Heart left ventricle (tissue), 16 donors: Measurements from ENCODE around the gene SAMD4B. TPM values are rescaled to one million over a fixed set of nuclear protein-coding genes. Genes with fewer than 3 reads are reported as not detected.
"Not testable (repeated sequence)": the region's sequence is repeated elsewhere in the genome, so short reads cannot be mapped to it uniquely, and the experiment has no call there.

Experiments used
- ATAC-seq, 4 donors: fragments of 200-7000 bp; cut with Tn5 transposase; one replicate each; pipeline ENCODE4 v1.9.1; 2020 to 2022; ENCODE audit warnings: moderate library complexity in 4 of 4, mild to moderate bottlenecking in 3 of 4, moderate number of reproducible peaks in 1 of 4
- DNase-seq, 5 donors: peaks; one replicate each; pipeline ENCODE4 v3.0.0-alpha.2; 2020
- H3K27ac ChIP-seq, 12 donors: fragments of 200-600 bp; sonication (generic) in 4 of 12; one replicate each; pipeline versions ENCODE4 v1.5.0 to v1.8.0; 2016 to 2022; ENCODE audit warnings: mild to moderate bottlenecking in 2 of 12
- H3K27me3 ChIP-seq, 9 donors: fragments of 200-600 bp; sonication (generic) in 2 of 9; one replicate each; pipeline versions ENCODE4 v1.5.1 to v1.8.0; 2016 to 2022; ENCODE audit warnings: mild to moderate bottlenecking in 3 of 9
- H3K36me3 ChIP-seq, 9 donors: fragments of 200-600 bp; sonication (generic) in 2 of 9; one replicate each; pipeline versions ENCODE4 v1.5.0 to v1.8.0; 2018 to 2022; ENCODE audit warnings: mild to moderate bottlenecking in 2 of 9
- H3K4me1 ChIP-seq, 12 donors: fragments of 200-600 bp; sonication (generic) in 4 of 12; one replicate each; pipeline versions ENCODE4 v1.5.0 to v1.8.0; 2016 to 2022; ENCODE audit warnings: mild to moderate bottlenecking in 3 of 12
- H3K4me3 ChIP-seq, 12 donors: fragments of 200-600 bp; sonication (generic) in 4 of 12; one replicate each; pipeline versions ENCODE4 v1.5.0 to v1.8.0; 2017 to 2022; ENCODE audit warnings: mild to moderate bottlenecking in 9 of 12, moderate library complexity in 4 of 12
- H3K9me3 ChIP-seq, 12 donors: fragments of 200-600 bp; sonication (generic) in 4 of 12; one replicate each; pipeline versions ENCODE4 v1.5.0 to v1.8.0; 2016 to 2022; ENCODE audit warnings: mild to moderate bottlenecking in 1 of 12
- CTCF ChIP-seq, 12 donors: fragments of 200-600 bp; sonication (generic) in 4 of 12; IDR thresholded peaks; one replicate each; pipeline versions ENCODE4 v1.5.0 to v1.8.0; 2018 to 2022; ENCODE audit warnings: antibody characterized with exemption in 12 of 12, mild to moderate bottlenecking in 5 of 12
- POLR2A ChIP-seq, 2 donors: fragments of 450-650 bp; IDR thresholded peaks; one replicate each; pipeline ENCODE4 v1.6.1; 2017; ENCODE audit warnings: antibody characterized with exemption in 2 of 2, mild to moderate bottlenecking in 2 of 2, moderate library complexity in 2 of 2
- WGBS, 4 donors: extraction: QIAGEN DNeasy Blood & Tissue Kit in 2 of 4; methylation state at CpG; one replicate each; pipeline versions ENCODE4 v1.1.5 to v1.1.7; 2013 to 2018; 5-methylcytosine and 5-hydroxymethylcytosine counted together
- intact Hi-C, 10 donors: fragments of 100-400 bp; cut with DNase I; formaldehyde crosslinking; loops; one replicate each; pipeline versions ENCODE4 v1.11.1 to v1.14.2; 2022
- polyA plus RNA-seq, 2 donors: library from polyadenylated mRNA; stranded (reverse); fragments of 200-250 nt; gene quantifications; one replicate each; pipeline ENCODE4 v1.2.3, GENCODE V29; 2013
- total RNA-seq, 9 donors: library from RNA; depleted of rRNA in 2 of 9; stranded (reverse); fragments of >200 nt in 2 of 9; fragmentation: NEBNext Ultra II Directional in 3 of 9; extraction: Animal tissue kit (Norgen Biotek cat#: 25700) in 3 of 9; gene quantifications; one replicate each; pipeline versions ENCODE4 v1.1.0 to v1.2.4, GENCODE V29; 2016 to 2023
- donor health status: ischemic (EF 13 %, LVEDD 7.1; RV severe dilation, severe dysfunction).
- donor health status: healthy with polysubstance abuse.
- donor health status: DM: no; HTN: yes; CAD: no.
- donor health status: DM: no; HTN: no; CAD: no.
- donor health status: ischemic (EF 25% LVEDD 6.9; RV normal size, moderate dysfunction).
- donor health status: ischemic (EF 25% LVEDD 5.7; RV mildly dilated, moderate dysfunction).
- donor health status: healthy.
- donor health status: DM: yes; HTN: yes; CAD: no.
- donor health status: ischemic (EF 35%, LVEDD 5.7; RV mildly dilated, moderate dysfunction).
- donor health status: nonischemic (EF 11% LVEDD 7.7; RV severe dilation, severe dysfunction).
- donor health status: DM: yes; HTN: yes; CAD: no.
- donor health status: PGD.
- donor health status: ischemic (EF 29% LVEDD 5.4; RV normal size, mild dysfunction).
- donor health status: nonischemic (EF 23%, LVEDD 6.1; RV moderate dilation, normal function).

The SAMD4B gene
- total and polyA plus RNA-seq, 11 donors: 34.9 to 101 (median 54.4) TPM

GRCh38 chr19:39308531-39309304, 33.5 kb upstream of the SAMD4B start:
- peaks cover 0 to 19% (median 1%) of the 10 kb centered on the region in 12 donors for H3K4me1 ChIP-seq
- ATAC-seq: no peak
- H3K9me3 ChIP-seq: no peaks in the 10 kb centered on the region
- peaks cover 23 to 51% (median 35%) of the 10 kb centered on the region in 9 donors for H3K27me3 ChIP-seq
- intact Hi-C loops: no loop called here
- TF ChIP-seq POLR2A (IDR thresholded peaks at IDR 0.05): no peak
- 44 to 48% (median 46%) methylated on average over 18 of the region's 18 CpGs for WGBS, 4 donors
- H3K36me3 ChIP-seq: peaks cover 0 to 4% (median 0%) of the 10 kb centered on the region in 9 donors
- no peak overlapping the region for H3K27ac ChIP-seq
- DNase-seq: no peak
- no peak overlapping the region for H3K4me3 ChIP-seq

- ATAC-seq, H3K9me3 ChIP-seq, H3K4me3 ChIP-seq, DNase-seq, H3K27ac ChIP-seq, H3K36me3 ChIP-seq, intact Hi-C loops: not testable (repeated sequence)
- H3K4me1 ChIP-seq: peaks cover 0 to 19% (median 1%) of the 10 kb centered on the region in 12 donors
- peaks cover 21 to 46% (median 31%) of the 10 kb centered on the region in 9 donors for H3K27me3 ChIP-seq
- 85 to 98% (median 97%) methylated on average over 7 of the region's 7 CpGs for WGBS, 4 donors
Observed at GRCh38 chr19:39309305-39309670, 32.9 kb upstream of the SAMD4B start.

- Histone ChIP-seq H3K27ac (no peak overlapping the region), H3K27me3 (peaks cover 16 to 31% (median 23%) of the 10 kb centered on the region in 9 donors), H3K36me3 (peaks cover 0 to 12% (median 0%) of the 10 kb centered on the region in 9 donors), H3K9me3 (no peaks in the 10 kb centered on the region), H3K4me3 (no peak overlapping the region), H3K4me1 (peaks cover 0 to 19% (median 1%) of the 10 kb centered on the region in 12 donors)
- no peak for ATAC-seq
- DNase-seq: no peak
- 57 to 64% (median 59%) methylated on average over 11 of the region's 11 CpGs for WGBS, 4 donors
- TF ChIP-seq POLR2A (IDR thresholded peaks at IDR 0.05) (no peak), CTCF (IDR thresholded peaks at IDR 0.05) (no peak)
- intact Hi-C loops: loop anchor here in 2 of 10 donors (10.0 kb wide), 1 partner anchor 106 kb away; the partner anchor contains the start of gene SYCN (in 2 of the 2)
Observed at GRCh38 chr19:39310558-39311311, 31.5 kb upstream of the SAMD4B start.

GRCh38 chr19:39314016-39314728, 28.0 kb upstream of the SAMD4B start:
- H3K27ac ChIP-seq: no peak overlapping the region
- peaks cover 0 to 4% (median 0%) of the 10 kb centered on the region in 9 donors for H3K27me3 ChIP-seq
- peaks cover 0 to 12% (median 0%) of the 10 kb centered on the region in 9 donors for H3K36me3 ChIP-seq
- WGBS, 4 donors: 92 to 96% (median 95%) methylated on average over 20 to 64 of the region's 64 CpGs
- intact Hi-C loops: loop anchor here in 2 of 10 donors (10.0 kb wide), 1 partner anchor 109 kb away; the partner anchor contains the start of gene SYCN (in 2 of the 2)
- ATAC-seq (no peak), DNase-seq (peak in 1 of 5 donors; percentile 40)
- no peaks in the 10 kb centered on the region for H3K9me3 ChIP-seq
- no peak overlapping the region for H3K4me3 ChIP-seq
- TF ChIP-seq CTCF (IDR thresholded peaks at IDR 0.05): no peak
- TF ChIP-seq POLR2A (IDR thresholded peaks at IDR 0.05): no peak
- H3K4me1 ChIP-seq: no peaks in the 10 kb centered on the region
